GM21786 (cell line): ENCODE data around the gene GLDC.

Source experiments
- ATAC-seq: cut with Tn5 transposase; IDR thresholded peaks from one replicate; pipeline ENCODE4 v1.9.1; 2021; ENCODE audit not compliant: unreplicated experiment

GLDC gene

GRCh38 chr9:6665628-6666027 lies 20.1 kb upstream of the GLDC start:
- ATAC-seq, result no peak

- no peak for ATAC-seq
Measured at GRCh38 chr9:6664204-6664680, 18.7 kb upstream of the GLDC start.

DNA sequence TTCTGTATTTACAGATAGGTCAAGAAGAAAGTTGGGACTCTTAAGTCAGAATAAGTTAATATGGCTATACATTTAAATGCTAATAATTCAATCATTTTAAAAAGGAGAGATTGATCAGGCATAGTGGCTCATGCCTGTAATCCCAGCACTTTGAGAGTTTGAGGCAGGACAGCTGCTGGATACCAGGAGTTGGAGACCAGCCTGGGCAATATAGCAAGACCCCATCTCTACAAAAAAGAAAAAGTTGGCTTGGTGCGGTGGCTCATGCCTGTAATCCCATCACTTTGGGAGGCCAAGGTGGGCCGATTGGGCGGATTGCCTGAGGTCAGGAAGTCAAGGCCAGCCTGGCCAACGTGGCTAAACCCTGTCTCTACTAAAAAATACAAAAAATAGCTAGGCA lies 15.0 kb upstream of the GLDC start:
- ATAC-seq, result no peak

GRCh38 chr9:6658628-6659353 lies 13.3 kb upstream of the GLDC start:
- no peak for ATAC-seq

DNA sequence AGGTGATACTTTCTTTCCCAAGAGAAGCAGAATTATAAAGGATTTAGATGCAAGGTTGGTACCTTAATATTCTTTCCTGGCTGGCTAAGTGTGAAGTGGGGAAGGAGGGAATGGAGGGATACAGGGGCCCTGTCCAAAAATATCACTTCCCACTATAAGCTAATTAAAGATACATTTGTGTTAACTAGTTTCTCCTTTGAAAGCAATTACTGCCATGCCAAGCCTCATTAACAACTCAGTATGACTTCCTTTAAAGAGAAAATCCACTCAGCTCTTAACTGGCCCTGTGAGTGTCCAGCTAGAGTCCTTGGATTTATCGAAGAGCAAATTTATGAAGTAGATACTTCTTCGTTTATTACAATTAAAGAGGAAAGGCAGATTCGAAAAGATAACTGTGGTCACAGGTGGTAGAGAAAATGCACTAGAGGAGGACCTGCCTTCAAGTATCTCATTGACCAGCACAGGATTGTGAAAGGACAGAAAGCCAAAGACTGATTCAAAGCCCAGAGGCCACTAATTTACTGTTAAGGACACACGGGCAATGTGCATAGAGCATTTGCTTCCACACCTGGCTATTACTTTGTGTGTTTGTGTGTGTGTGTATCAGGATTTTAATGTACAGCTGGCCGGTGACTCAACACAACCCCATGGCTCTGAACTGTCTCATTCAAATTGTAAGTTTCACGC lies 11.2 kb upstream of the GLDC start:
- no peak for ATAC-seq

- peak; percentile 90 for ATAC-seq
Measured at GRCh38 chr9:6655036-6655435, 9.5 kb upstream of the GLDC start.

DNA sequence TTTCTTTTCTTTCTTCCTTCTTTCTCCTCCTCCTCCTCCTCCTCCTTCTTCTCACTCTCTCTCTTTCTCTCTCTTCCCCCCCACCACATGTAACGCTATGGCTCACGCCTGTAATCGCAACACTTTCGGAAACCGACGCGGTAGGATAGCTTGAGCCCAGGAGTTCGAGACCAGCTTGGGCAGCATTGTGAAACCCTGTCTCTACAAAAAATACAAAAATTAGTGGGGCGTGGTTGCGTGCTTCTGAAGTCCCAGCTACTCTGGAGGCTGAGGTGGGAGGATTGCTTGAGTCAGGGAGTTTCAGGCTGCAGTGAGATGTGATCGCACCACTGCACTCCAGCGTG lies 736 bp upstream of the GLDC start:
- no peak for ATAC-seq

GRCh38 chr9:6645105-6645354 lies 499 bp downstream of the GLDC start:
- ATAC-seq, result peak; percentile 29

DNA sequence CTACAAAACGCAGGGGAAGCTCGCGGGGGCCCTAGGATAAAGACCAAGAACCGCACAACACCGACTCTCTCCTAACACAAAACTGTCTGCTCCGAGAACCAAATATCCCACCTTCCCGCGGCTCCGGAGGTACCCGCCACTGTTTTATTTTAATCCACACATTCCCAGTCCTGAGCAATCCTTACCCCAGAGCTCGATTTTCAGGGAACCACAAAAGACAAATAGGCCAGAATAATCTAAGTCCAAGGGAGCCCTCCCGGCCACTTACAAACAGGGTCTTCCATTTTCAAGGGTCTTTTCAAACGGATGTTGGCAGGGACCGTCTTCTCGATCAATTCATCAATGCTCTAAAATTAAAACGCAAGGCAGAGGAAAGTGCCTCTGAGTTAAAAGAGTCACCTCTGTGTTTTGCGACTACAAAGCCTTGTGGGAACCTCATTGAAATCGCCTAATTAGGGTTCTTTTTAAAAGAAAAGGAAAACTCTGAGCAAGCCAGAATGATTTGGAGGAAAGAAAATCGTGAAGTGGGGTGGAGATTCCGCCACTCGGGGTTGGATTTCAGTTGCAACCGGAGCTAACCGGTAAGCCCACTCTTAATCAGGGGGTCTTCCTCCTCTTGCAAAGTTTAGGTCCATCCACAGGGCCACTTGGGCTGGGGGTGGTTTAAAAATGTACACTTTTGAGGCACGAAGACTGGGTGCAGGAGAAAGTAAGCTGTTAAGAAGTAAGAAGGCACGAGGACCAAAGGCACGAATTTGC lies 1.0 kb downstream of the GLDC start:
- no peak for ATAC-seq

DNA sequence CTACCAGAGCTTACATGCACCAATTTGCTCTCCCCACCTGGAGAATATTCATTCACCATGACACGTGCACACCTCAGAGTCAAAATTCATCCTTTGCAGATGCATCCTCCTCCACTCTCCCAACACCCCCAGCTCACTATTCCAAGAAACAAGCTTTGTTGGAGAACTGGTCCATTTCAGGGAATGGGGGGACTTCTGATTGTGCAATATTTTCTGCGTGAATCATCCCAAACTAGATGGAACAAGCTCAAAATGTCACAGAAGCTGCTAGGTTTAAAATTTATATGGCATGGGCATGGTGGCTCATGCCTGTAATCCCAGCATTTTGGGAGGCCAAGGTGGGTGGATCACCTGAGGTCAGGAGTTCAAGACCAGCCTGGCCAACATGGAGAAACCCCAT lies 3.6 kb downstream of the GLDC start:
- ATAC-seq, result no peak

DNA sequence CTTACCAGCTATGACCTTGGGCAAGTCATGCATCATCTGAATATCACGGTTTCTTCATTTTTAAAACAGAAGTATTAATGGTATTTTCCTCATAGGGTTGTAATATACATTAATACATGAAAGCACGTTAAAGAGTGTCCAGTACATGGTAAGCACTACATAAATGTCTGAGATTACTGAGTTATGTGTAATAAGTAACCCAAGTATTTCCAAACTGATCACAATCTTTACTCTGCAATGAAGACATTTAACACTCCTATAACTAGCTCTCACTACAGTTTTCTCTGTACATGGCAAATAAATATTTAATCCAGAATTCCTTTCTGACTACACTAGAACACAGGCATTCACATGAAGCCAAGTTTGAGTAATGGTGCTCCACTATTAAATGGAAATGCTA lies 4.0 kb downstream of the GLDC start:
- ATAC-seq, result no peak

GRCh38 chr9:6641056-6641455 lies 4.5 kb downstream of the GLDC start:
- no peak for ATAC-seq

- no peak for ATAC-seq
Measured at GRCh38 chr9:6640268-6641051, 5.1 kb downstream of the GLDC start.

DNA sequence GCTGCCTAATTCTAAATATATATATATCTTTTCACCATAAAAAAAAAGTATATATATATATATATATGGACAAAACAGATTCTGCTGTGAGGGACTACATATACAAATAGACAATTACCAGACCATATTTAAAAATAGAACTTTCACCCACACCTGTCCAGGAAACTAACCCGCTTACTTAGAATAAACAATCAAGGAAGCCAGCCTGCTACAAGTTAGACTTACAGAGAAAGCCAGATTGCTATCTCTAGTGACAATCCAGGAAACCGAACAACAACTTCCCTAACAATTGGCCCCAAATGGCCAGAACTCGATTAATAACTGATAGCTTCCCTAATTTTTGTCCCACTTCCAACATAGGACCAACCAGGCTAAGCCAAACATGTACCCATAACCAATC lies 5.9 kb downstream of the GLDC start:
- no peak for ATAC-seq

- no peak for ATAC-seq
Measured at GRCh38 chr9:6634444-6634843, 11.1 kb downstream of the GLDC start.

DNA sequence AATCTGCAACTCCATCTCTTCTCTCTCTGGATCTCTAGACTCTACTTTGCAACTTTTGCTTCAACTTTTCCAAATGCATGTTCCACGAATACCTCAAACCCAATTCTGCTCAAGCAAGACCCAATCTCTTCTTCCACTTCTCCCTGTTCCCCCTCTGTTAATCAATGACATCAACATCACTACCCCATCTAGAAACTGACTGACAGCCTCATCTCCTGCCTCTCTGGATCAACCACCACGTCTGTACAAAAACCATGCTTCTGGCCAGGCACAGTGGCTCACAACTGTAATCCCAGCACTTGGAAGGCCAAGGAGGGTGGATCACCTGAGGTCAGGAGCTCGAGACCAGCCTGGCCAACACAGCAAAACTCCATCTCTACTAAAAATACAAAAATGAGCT lies 12.2 kb downstream of the GLDC start:
- ATAC-seq, result no peak

GRCh38 chr9:6632516-6633183 lies 12.9 kb downstream of the GLDC start:
- ATAC-seq, result peak; percentile 91

DNA sequence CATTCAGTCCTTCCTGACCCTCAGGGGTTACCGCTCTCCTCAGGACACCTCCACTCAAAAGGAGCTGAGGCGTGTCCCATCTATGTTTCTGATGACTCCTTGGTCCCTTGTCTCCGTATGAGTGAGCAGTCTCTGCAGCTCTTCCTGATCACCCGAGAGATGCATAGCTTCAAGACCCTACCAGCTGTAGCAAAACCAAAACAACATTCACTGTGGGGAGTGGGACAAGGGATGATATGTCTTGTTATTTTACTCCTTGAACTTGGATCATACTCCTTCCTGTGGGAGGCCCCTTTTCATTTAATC lies 14.4 kb downstream of the GLDC start:
- peak; percentile 14 for ATAC-seq

DNA sequence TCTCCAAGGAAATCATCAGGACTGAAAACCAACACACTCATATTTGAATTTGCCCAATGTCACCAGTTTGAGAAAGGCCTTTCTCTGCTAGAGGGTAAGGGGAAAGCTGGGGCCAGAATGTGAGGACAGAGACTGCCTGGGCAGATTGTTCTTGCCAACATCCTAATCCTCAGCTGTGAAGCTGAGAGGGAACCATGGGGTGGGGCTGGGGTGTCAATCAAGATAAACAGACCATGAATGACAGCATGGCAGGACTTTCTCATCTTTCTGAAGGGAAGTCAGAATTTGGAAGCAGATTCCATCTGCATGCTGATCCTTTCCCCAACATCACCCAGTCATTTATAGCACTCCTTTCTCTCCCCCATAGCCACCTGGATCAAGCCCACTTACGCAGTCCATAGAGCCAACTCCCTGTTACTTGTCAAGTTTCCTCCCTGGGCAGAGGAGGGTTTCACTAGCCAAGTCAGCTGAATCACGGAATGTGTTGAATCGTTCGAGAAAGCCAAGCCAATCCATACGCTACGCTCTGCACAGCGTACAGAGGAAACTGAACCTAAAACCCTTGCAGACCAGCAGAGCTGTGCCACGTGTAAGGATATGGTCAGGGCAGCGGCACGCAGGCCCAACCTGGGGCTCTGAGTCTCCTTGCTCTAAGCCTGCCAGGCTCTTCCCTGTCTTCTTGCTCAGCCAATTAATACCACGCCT lies 14.9 kb downstream of the GLDC start:
- peak; percentile 66 for ATAC-seq

DNA sequence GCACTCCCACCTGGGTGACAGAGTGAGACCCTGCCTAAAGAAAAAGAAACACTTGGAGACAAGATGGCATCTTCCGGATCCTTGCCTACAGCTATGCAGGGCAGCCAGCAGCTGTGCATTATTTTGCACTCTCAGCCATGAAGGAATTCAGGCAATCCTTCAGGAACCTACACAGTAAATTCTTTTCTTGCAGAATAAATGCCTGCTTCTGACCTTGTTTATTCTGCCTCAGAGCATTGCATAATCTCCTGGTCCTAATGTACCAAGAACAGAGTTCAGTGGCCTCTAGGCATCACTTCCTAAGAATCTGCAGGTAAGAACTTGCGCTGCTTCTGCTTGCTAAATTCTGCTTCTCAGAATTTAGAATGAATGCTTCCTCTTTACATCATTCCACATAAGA lies 16.8 kb downstream of the GLDC start:
- no peak for ATAC-seq

- no peak for ATAC-seq
Measured at GRCh38 chr9:6625363-6625762, 20.2 kb downstream of the GLDC start.
